ENCODE measurements around the gene GALNT17.
A peak's percentile ranks its signal among the peaks of the same experiment; 100 is the strongest.

Gene GALNT17

DNA sequence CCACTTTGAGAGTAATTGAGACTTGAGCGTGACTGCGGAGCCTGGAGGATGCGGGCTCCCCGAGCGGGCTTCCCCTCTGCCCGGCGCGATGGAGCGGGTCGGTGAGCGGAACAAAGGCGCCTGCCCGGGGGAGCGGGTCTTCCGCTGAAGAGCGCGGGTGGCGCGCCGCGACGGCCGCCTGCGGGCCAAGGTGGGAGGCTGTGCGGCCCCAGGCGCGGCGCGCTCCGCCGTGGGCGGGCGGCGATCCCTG lies at the start of gene GALNT17:
TSS of gene GALNT17 (plus strand) at position 18 of the 250 bp plus-strand sequence.
- H3K4me3 Mint-ChIP-seq: peak within 1 kb of the TSS; percentile 90 to 92 (median 91)
- no peaks in the 10 kb centered on the region for H3K9me3 Mint-ChIP-seq
- peaks cover 27% of the 10 kb centered on the region for H3K4me1 Mint-ChIP-seq
- H3K36me3 Mint-ChIP-seq (ENCODE audit: low read depth): no peaks in the 10 kb centered on the region
- TF ChIP-seq, protein P1, sequence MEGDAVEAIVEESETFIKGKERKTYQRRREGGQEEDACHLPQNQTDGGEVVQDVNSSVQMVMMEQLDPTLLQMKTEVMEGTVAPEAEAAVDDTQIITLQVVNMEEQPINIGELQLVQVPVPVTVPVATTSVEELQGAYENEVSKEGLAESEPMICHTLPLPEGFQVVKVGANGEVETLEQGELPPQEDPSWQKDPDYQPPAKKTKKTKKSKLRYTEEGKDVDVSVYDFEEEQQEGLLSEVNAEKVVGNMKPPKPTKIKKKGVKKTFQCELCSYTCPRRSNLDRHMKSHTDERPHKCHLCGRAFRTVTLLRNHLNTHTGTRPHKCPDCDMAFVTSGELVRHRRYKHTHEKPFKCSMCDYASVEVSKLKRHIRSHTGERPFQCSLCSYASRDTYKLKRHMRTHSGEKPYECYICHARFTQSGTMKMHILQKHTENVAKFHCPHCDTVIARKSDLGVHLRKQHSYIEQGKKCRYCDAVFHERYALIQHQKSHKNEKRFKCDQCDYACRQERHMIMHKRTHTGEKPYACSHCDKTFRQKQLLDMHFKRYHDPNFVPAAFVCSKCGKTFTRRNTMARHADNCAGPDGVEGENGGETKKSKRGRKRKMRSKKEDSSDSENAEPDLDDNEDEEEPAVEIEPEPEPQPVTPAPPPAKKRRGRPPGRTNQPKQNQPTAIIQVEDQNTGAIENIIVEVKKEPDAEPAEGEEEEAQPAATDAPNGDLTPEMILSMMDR (IDR thresholded peaks at IDR 0.05; ENCODE audit: unreplicated experiment in 3 of 3): no peak
- H3K27me3 Mint-ChIP-seq (ENCODE audit: low read depth): peaks cover 58% of the 10 kb centered on the region
- H3K27ac Mint-ChIP-seq: peak within 1 kb of the TSS in 2 of 3 experiments; percentile 45 to 78

DNA sequence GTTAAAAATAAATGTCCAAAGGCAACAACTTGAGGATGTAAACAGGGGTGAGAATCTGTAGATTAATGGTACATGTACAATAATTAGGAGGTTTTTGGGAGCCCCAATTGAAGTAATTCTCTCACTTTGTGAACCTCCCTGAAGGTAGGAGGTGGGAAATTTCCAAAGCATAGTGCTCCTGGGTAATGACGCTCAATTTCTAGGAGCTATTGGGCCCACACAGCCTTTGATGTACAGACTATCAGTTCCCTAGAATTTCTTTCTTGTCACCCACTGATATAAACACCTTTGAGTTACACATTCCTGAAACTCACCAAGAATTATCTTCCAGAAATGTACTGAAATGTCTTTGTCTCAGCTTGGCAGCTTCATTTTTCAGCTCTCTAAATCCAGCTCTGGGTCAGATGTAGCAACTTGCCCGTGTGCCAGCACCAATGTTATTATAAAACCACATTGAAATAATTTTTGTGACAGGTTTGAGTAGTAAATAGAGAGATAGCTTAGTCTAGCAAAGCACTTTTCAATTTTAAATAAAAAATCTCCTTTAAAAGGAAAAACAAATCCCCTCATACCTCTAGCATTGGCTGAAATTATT lies 36.6 kb upstream of the GALNT17 start:
- H3K4me3 Mint-ChIP-seq: no peak overlapping the region
- TF ChIP-seq, protein P1 (IDR thresholded peaks at IDR 0.05; ENCODE audit: unreplicated experiment in 3 of 3): no peak
- H3K27ac Mint-ChIP-seq: no peak overlapping the region
- peaks cover 33% of the 10 kb centered on the region for H3K9me3 Mint-ChIP-seq
- H3K36me3 Mint-ChIP-seq (ENCODE audit: low read depth): peaks cover 3% of the 10 kb centered on the region
- no peaks in the 10 kb centered on the region for H3K27me3 Mint-ChIP-seq (ENCODE audit: low read depth)
- no peaks in the 10 kb centered on the region for H3K4me1 Mint-ChIP-seq

DNA sequence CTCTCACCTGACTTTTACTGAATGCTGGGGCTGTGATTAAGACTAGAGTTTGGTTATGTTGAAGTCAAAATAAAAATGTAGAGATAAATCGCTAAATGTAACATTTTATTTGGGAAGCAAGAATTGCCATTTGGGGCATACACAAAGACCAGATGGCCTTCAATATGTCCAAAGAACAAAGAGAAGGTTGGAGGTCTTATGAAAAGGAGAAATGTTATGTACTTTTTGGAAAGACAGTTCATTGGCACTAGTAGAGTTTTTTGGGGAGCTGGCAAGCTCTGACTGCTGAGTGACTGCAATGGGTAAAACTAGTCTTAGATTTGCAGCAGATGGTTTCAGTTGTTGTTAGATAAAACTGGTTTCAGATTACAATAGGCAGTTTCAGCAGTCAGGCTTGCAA lies 35.6 kb upstream of the GALNT17 start:
- TF ChIP-seq, protein P1 (IDR thresholded peaks at IDR 0.05; ENCODE audit: unreplicated experiment in 3 of 3): no peak
- H3K36me3 Mint-ChIP-seq (ENCODE audit: low read depth): peaks cover 3% of the 10 kb centered on the region
- H3K27ac Mint-ChIP-seq: no peak overlapping the region
- peaks cover 29% of the 10 kb centered on the region for H3K9me3 Mint-ChIP-seq
- H3K4me1 Mint-ChIP-seq: no peaks in the 10 kb centered on the region
- H3K4me3 Mint-ChIP-seq: no peak overlapping the region
- H3K27me3 Mint-ChIP-seq (ENCODE audit: low read depth): no peaks in the 10 kb centered on the region

DNA sequence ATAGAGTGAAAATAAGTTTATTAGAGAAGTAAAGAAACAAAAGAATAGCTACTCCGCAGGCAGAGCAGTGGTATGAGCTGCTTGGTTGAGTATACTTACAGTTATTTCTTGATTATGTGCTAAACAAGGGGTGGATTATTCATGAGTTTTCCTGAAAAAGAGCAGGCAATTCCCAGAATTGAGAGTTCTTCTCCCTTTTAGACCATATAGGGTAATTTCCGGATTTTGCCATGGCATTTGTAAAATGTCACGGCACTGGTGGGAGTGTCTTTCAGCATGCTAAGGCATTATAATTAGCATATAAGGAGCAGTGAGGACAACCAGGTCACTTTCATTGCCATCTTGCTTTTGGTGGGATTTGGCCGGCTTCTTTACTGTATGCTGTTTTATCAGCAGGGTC lies 25.7 kb upstream of the GALNT17 start:
- peaks cover 8% of the 10 kb centered on the region for H3K9me3 Mint-ChIP-seq
- no peaks in the 10 kb centered on the region for H3K36me3 Mint-ChIP-seq (ENCODE audit: low read depth)
- no peak overlapping the region for H3K4me3 Mint-ChIP-seq
- peaks cover 4% of the 10 kb centered on the region for H3K4me1 Mint-ChIP-seq
- TF ChIP-seq, protein P1 (IDR thresholded peaks at IDR 0.05; ENCODE audit: unreplicated experiment in 3 of 3): no peak
- no peak overlapping the region for H3K27ac Mint-ChIP-seq
- peaks cover 9% of the 10 kb centered on the region for H3K27me3 Mint-ChIP-seq (ENCODE audit: low read depth)

DNA sequence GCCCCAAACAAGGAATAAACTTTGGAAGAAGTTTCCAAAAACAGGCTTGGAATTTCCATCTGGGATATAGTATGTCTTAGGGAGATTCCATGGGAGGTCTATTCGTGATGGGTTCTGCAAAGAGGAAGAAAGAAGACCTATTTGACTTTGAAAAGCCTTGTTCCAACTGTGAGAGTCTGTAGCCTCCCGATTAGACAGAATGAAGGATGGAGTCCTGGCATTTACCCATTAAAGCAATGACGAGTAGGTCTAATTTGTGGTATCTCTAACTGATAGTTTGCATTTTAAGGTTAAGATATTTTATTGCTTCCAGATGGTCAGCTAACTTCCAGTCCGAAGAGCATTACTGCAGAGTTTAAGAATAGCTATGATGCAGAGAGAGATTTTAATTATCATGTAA lies 19.5 kb upstream of the GALNT17 start:
- peaks cover 18% of the 10 kb centered on the region for H3K4me1 Mint-ChIP-seq
- no peak overlapping the region for H3K4me3 Mint-ChIP-seq
- TF ChIP-seq, protein P1 (IDR thresholded peaks at IDR 0.05; ENCODE audit: unreplicated experiment in 3 of 3): no peak
- peak overlapping the region; percentile 23 to 70 (median 59) for H3K27ac Mint-ChIP-seq
- H3K27me3 Mint-ChIP-seq (ENCODE audit: low read depth): peaks cover 12% of the 10 kb centered on the region
- H3K36me3 Mint-ChIP-seq (ENCODE audit: low read depth): no peaks in the 10 kb centered on the region
- peaks cover 5% of the 10 kb centered on the region for H3K9me3 Mint-ChIP-seq

DNA sequence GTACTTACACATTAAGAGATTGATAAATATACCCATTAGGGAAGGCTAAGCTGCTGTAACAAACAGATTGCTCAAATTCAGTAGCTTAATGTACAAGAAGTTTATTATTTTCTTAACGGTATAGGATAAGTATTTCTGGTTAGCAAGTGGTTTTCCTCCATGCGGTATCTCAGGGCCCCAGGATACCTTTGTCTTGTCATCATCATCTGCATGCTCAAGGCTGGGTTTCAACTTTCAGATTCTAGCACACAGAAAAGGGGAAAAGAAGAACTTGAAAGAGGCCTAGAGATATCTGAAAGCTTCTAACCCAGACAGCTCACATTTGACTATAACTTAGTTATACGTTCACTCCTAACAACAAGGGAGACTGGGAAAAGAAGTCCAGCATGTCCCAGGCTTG lies 11.8 kb upstream of the GALNT17 start:
- Mint-ChIP-seq H3K27me3 (ENCODE audit: low read depth) (peaks cover 13% of the 10 kb centered on the region), H3K4me1 (no peaks in the 10 kb centered on the region), H3K27ac (no peak overlapping the region), H3K4me3 (no peak overlapping the region), H3K9me3 (peaks cover under 1% of the 10 kb centered on the region), H3K36me3 (ENCODE audit: low read depth) (no peaks in the 10 kb centered on the region)
- TF ChIP-seq, protein P1 (IDR thresholded peaks at IDR 0.05; ENCODE audit: unreplicated experiment in 3 of 3): no peak
